Measurements from ENCODE around the gene GOSR2.

DNA sequence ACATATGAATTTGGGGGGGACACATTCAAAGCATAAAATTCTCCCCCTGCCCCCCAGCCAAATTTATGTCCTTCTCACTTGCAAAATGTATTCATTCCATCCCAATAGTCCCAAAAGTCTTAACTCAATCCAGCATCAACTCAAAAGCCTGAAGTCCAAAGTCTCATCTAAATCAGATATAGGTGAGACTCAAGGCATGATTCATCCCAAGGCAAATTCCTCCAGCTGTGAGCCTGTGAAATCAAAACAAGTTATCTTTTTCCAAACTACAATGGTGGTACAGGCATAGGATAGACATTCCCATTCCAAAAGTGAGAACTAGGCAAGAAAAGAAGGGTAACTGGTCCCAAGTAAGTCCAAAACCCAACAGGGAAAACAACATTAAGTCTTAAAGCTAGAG, 5.9 kb upstream of the GOSR2 start:
- TF ChIP-seq, protein P1, sequence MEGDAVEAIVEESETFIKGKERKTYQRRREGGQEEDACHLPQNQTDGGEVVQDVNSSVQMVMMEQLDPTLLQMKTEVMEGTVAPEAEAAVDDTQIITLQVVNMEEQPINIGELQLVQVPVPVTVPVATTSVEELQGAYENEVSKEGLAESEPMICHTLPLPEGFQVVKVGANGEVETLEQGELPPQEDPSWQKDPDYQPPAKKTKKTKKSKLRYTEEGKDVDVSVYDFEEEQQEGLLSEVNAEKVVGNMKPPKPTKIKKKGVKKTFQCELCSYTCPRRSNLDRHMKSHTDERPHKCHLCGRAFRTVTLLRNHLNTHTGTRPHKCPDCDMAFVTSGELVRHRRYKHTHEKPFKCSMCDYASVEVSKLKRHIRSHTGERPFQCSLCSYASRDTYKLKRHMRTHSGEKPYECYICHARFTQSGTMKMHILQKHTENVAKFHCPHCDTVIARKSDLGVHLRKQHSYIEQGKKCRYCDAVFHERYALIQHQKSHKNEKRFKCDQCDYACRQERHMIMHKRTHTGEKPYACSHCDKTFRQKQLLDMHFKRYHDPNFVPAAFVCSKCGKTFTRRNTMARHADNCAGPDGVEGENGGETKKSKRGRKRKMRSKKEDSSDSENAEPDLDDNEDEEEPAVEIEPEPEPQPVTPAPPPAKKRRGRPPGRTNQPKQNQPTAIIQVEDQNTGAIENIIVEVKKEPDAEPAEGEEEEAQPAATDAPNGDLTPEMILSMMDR (IDR thresholded peaks at IDR 0.05), result no peak
- TF ChIP-seq POLR2AphosphoS5 (IDR thresholded peaks at IDR 0.05) (no peak), POLR2A (IDR thresholded peaks at IDR 0.05) (no peak)

Measured in breast epithelium (tissue), 3 donors.